GM19099 (cell line): ENCODE results near the gene RAE1.

ENCODE experiments used
- POLR2A ChIP-seq: IDR thresholded peaks from 3 replicates; pipeline ENCODE4 v1.6.1; 2011; ENCODE audit warnings: low read depth; ENCODE audit not compliant: insufficient read length; ENCODE audit errors: extremely low read depth

RAE1 gene

DNA sequence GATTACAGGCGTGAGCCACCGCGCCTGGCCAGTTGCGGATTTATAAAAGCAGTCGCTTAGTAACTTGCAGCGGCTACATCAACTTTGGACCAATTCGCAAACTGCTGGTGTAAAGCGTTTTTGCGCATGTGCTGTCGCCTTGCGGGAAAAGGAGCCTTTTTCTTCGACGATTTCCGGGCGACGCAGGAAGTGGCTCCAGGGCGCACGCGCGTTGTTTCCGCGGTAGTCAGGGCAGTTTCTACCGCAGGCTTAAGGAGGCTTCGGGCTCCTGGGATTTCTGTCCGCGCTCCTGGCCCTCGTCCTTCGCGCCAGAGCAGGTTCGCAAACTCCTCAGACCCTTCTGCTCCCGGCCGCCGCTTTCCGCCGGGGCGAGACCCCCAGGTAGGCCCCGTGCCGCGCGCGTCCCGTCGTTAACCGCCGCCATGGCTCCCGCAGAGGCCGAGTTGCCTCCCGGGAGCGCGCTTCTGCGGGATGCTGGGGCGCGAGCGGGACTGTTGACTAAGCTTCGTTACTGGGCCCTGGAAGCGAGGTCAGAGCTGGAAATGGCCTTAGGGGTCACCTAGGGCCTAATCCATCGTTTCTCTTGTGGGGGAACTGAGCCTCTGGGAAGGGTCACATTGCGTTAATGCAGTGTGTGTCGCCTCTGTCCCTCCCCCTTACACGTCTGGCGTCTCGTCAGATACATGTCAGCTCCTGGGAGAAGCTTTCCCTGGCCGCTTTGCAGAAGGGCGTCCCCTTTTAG lies at the start of gene RAE1:
Gene RAE1, plus strand, starts transcription at position 214 of the 742 bp plus-strand sequence. CDS start 2,784 bp downstream, outside the sequence.
- peak; percentile 81 for TF ChIP-seq POLR2A

DNA sequence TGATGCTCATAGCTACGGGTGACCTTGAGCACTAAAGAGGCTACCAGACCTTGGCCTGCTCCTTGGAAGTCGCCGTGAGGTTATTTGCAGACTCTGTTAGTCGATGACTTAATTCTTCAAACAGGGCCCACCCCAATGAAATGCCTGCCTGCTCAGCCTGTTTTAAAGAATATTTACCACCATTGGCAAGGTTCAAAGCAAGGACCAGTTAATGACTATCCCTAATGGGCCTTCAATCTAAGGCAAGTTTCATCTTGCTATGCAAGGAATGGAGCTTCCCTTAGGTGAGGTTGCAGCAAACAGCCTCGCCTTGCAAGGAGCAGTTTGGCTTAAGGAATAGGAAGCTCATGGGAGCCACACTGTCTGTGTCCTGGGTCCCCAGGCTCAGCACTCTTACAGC lies 44.3 kb upstream of the RAE1 start:
- TF ChIP-seq POLR2A, result no peak

- no peak for TF ChIP-seq POLR2A
Observed at GRCh38 chr20:57308451-57309271, 42.4 kb upstream of the RAE1 start.

DNA sequence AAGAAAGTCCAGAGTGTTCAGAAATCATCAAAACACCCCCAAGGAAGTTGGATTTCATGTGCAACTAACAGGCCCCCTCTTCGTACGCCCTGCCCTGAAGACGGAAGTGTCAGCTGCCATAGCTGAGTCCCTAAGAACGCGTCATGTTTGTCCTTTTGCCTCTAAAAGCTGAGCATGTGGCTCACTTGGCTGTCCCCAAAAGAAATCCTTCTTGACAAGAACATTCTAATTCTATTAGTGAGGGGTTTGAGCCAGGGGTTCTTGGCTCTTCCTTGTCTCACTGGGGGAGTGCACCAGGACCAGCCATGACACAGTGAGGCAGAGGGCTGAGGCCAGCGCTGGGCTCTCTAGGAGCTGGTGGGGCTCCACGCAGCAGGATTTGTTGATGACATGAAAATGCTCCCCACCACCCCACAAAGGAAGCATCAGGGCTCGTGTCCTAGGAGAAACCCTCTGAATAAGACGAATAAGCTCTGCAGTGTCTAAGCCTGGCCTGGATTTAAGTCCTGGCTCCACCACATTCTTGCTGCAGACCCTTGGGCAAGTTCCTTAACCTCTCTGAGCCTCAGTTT lies 41.4 kb upstream of the RAE1 start:
- TF ChIP-seq POLR2A, result no peak

DNA sequence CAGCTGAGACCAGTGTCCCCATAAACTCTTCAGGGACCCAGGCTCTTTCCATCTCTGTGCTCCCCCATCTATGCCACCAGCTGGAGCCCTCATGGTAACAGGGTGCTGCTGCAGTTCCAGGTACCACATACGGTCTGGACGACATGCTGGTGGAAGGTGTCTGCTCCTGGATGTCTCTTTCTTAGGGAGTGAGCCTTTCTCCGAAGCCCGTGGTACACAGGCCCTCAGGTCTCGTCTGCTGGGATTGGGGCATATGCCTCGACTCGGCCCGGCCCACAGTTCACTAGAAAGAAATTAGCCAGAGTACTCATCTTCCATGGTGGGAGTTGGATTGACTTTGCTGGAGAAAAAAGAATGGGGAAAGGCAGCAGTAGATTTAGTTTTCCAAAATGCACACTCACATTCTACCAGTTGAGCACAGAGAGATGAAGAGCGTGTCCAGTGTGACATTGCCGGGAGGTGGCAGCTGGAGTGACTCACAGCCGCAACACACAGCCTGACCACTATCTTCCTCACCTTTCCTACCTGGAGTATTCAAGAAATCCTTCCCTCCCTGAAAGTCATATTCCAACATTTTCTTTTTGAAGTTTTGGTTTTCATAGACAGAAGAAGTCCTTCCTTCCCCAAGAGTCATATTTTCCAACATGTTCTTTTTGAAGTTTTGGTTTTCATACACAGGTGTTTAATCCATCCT lies 40.1 kb upstream of the RAE1 start:
- no peak for TF ChIP-seq POLR2A

- no peak for TF ChIP-seq POLR2A
Observed at GRCh38 chr20:57312138-57312537, 38.9 kb upstream of the RAE1 start.

DNA sequence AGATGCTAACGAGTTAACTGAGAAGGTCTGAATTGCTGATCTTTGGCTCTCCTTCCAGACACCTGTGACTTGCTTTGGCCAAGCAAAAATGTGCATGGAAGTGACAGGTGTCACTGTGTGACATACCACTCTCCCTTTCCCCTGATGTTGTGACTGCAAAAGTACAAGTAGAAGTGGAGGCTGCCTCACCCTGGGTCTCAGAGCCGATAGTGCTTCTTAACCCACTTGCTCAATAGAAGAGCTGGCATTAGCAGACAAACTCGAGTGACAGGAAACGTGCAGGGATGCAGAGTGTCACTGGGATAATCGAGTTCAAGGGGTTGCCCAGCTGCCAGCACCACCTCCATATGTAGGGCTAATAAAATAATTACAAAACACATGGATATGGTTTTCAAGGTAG lies 37.8 kb upstream of the RAE1 start:
- TF ChIP-seq POLR2A, result no peak

GRCh38 chr20:57313951-57314350 lies 37.1 kb upstream of the RAE1 start:
- TF ChIP-seq POLR2A, result no peak

- no peak for TF ChIP-seq POLR2A
Observed at GRCh38 chr20:57315083-57315975, 35.7 kb upstream of the RAE1 start.

GRCh38 chr20:57315976-57316480 lies 35.0 kb upstream of the RAE1 start:
- no peak for TF ChIP-seq POLR2A

DNA sequence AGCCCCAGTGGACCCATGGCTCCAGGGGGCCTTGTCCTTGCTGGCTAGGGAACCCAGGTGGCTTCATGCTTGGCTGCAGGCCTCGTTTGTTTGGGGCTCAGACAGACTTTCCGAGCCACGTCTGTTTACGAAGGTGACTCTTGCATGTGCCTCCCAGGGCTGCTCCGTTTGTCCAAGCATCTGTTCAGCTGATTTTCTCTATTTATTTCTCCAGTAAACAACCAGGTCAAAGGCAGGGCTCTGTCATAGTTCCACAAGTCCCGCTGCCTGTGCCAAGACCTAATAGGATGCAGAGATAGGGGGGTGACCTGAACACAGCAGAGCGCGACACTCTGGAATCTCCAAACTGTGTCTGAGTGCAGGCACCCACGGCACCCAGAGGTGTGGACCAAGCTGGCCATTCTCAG lies 34.3 kb upstream of the RAE1 start:
- TF ChIP-seq POLR2A, result no peak

DNA sequence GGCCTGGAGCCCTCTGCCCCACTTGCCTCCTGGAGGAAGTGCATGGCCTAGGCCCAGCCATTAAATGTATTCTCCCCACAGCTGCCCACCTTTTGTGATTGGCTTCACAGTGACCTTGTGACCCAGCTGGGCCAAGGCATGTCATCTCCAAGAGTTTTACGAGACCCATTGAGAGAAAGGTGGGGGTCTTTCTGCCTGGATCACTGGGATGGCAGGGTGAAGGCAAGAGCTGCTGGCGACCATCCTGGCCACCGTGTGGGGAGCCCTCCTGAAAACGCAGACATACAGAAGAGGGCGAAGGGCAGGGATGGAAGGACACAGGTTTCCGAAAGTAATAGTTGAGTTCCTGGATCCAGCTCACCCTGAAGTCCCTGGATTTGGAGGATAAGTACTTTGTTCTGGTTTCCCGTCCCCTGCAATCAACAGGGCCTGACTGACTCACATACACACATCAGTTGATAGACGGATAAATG lies 33.7 kb upstream of the RAE1 start:
- TF ChIP-seq POLR2A, result no peak

DNA sequence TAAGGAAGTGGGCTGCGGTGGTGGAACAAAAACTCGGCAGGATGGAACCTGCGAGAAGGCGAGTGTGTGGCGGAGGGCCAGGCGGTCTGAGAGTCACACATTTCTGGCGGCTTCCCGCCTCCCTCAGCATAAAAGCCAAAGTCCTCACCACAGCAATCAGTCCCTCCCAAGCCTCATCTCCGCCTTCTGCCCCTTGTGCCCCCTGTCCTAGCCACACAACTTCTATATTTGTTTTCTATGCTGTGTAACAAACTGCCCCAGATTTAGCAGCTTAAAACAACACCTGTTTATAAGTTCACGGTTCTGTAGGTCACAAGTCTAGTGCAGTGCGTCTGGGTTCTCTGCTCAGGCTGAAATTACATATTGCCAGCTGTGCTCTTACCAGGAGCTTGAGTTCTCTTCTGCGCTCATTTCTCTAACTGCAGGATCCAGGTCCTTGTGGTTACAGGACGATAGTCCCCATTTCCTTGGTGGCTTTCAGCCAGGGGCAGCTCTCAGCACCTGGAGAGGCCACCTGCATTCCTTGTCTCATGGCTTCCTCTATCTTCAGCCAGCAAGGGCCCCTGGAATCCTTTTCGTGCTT lies 33.2 kb upstream of the RAE1 start:
- TF ChIP-seq POLR2A, result no peak
